Mucosa of descending colon (tissue), 3 donors: ENCODE measurements around the gene ITGA2B. TPM values are rescaled to one million over a fixed set of nuclear protein-coding genes. Genes with fewer than 3 reads are reported as not detected.
"Not testable (repeated sequence)": the region's sequence is repeated elsewhere in the genome, so short reads cannot be mapped to it uniquely, and the experiment has no call there.

Experiments used
- ATAC-seq: fragments of 200-7000 bp; cut with Tn5 transposase; one replicate; pipeline ENCODE4 v1.9.1; 2020; ENCODE audit warnings: mild to moderate bottlenecking, moderate library complexity
- DNase-seq, 3 donors: peaks; one replicate each; pipeline ENCODE4 v3.0.0-alpha.2; 2020
- H3K36me3 ChIP-seq: fragments of 200-600 bp; one replicate; pipeline ENCODE4 v1.8.0; 2021; ENCODE audit warnings: low read depth, mild to moderate bottlenecking
- H3K4me1 ChIP-seq: fragments of 200-600 bp; one replicate; pipeline ENCODE4 v1.8.0; 2021; ENCODE audit warnings: low read depth, mild to moderate bottlenecking
- H3K4me3 ChIP-seq: fragments of 200-600 bp; one replicate; pipeline ENCODE4 v1.8.0; 2021; ENCODE audit warnings: mild to moderate bottlenecking
- H3K9me3 ChIP-seq: fragments of 200-600 bp; one replicate; pipeline ENCODE4 v1.8.0; 2021; ENCODE audit warnings: mild to moderate bottlenecking
- CTCF ChIP-seq: fragments of 200-600 bp; IDR thresholded peaks from one replicate; pipeline ENCODE4 v1.8.0; 2022; ENCODE audit warnings: antibody characterized with exemption, mild to moderate bottlenecking
- intact Hi-C, 2 donors: fragments of 100-400 bp; cut with DNase I in 1 of 2; cut with micrococcal nuclease in 1 of 2; formaldehyde crosslinking; loops; one replicate each; pipeline versions ENCODE4 v1.11.0 to v1.11.1; 2022; cut with DNase I, micrococcal nuclease
- total RNA-seq, 3 donors: library from RNA; stranded (reverse); fragmentation: NEBNext Ultra II Directional in 2 of 3; extraction: Animal tissue kit (Norgen Biotek cat#: 25700) in 2 of 3; gene quantifications; one replicate each; pipeline versions ENCODE4 v1.2.1 to v1.2.4, GENCODE V29; 2021 to 2023
- donor health status: DM: no; HTN: no; CAD: no; lungs with moderate emphysema.
- donor health status: DM: no; HTN: no; CAD: no.
- donor health status: DM: no; HTN: yes; CAD: no.

ITGA2B gene
- total RNA-seq, 3 donors from 2014 or later: 0.26 to 0.79 (median 0.41) TPM

GRCh38 chr17:44346064-44346844, 43.2 kb downstream of the ITGA2B start:
- DNase-seq: peak in 1 of 3 donors; percentile 45
- intact Hi-C loops: no loop called here
- no peak for ATAC-seq
- no peak for TF ChIP-seq CTCF
- Histone ChIP-seq H3K4me1 (peaks cover 22% of the 10 kb centered on the region), H3K9me3 (no peaks in the 10 kb centered on the region), H3K36me3 (peaks cover 9% of the 10 kb centered on the region), H3K4me3 (no peak overlapping the region)

- intact Hi-C loops: no loop called here
- TF ChIP-seq CTCF: no peak
- Histone ChIP-seq H3K9me3 (no peaks in the 10 kb centered on the region), H3K36me3 (peaks cover 4% of the 10 kb centered on the region), H3K4me1 (peaks cover 22% of the 10 kb centered on the region), H3K4me3 (peak overlapping the region; percentile 62)
- peak; percentile 66 to 69 (median 68) for DNase-seq
- peak; percentile 78 for ATAC-seq
Observed at GRCh38 chr17:44345454-44346026, 43.9 kb downstream of the ITGA2B start.

GRCh38 chr17:44344939-44345453, 44.5 kb downstream of the ITGA2B start, which contains the start of gene GRN:
Gene GRN, plus strand, starts transcription at chr17:44345302. Its CDS starts 3,863 bp downstream, at chr17:44349165.
- DNase-seq (peak; percentile 92 to 98 (median 93)), ATAC-seq (peak; percentile 97)
- Histone ChIP-seq H3K36me3 (no peaks in the 10 kb centered on the region), H3K4me1 (peaks cover 22% of the 10 kb centered on the region), H3K9me3 (no peaks in the 10 kb centered on the region), H3K4me3 (peak within 1 kb of the TSS; percentile 62)
- intact Hi-C loops: no loop called here
- TF ChIP-seq CTCF: no peak

- DNase-seq (no peak), ATAC-seq (no peak)
- peaks cover 22% of the 10 kb centered on the region for H3K4me1 ChIP-seq
- no peaks in the 10 kb centered on the region for H3K36me3 ChIP-seq
- no peaks in the 10 kb centered on the region for H3K9me3 ChIP-seq
- no peak for TF ChIP-seq CTCF
- intact Hi-C loops: no loop called here
- no peak overlapping the region for H3K4me3 ChIP-seq
Observed at GRCh38 chr17:44343510-44344209, 45.8 kb downstream of the ITGA2B start.

- DNase-seq, H3K36me3 ChIP-seq, H3K4me1 ChIP-seq, intact Hi-C loops, H3K9me3 ChIP-seq, H3K4me3 ChIP-seq, ATAC-seq: not testable (repeated sequence)
Observed at GRCh38 chr17:44340553-44340952, 48.9 kb downstream of the ITGA2B start.
